Measurements from ENCODE around the gene RPL35. TPM values are rescaled to one million over a fixed set of nuclear protein-coding genes. Genes with fewer than 3 reads are reported as not detected.

RPL35 gene
- total RNA-seq, 1 experiment from 2014 or later, result 1,637 TPM

DNA sequence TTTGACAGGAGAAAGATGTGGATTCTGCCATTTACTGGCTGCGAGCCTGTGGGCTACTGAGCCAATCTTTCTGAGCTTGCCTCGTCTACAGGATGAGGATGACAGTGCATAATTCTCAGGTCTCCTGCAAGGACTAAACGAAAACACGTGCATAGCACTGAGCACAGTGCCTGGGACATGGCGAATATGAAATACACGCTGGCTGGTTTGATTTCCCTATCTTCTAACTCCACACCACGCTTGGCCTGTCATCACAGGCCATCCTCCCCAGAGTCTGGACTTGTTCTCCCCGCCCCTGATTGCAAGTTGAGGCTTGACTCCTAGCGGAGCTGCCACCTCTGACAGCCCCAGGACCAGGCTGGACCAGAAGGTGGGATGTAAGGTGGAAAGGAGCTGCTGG is 38.1 kb upstream of the RPL35 start:
- no peaks in the 10 kb centered on the region for H3K36me3 ChIP-seq (ENCODE audit: insufficient read depth, low read length, poor library complexity, severe bottlenecking)
- intact Hi-C loops (cut with micrococcal nuclease; ENCODE audit: unreplicated experiment), result no loop called here
- POLR2A ChIA-PET (ENCODE audit: low non-redundant PET), result no interaction called here
- H3K27me3 ChIP-seq (replicated peaks; ENCODE audit: insufficient read depth, low read depth, low read length, poor library complexity), result no peaks in the 10 kb centered on the region
- no peaks in the 10 kb centered on the region for H3K9me3 ChIP-seq (ENCODE audit: low read depth, low read length, poor library complexity, severe bottlenecking)
- no peak for DNase-seq (ENCODE audit: low spot score)
- no peak for TF ChIP-seq EZH2 (IDR thresholded peaks at IDR 0.05; ENCODE audit: borderline replicate concordance, low read depth, low read length, poor library complexity, severe bottlenecking)
- no peak for TF ChIP-seq CTCF (conservative IDR thresholded peaks at IDR 0.05; ENCODE audit: low read depth, low read length)
- H3K4me1 ChIP-seq (ENCODE audit: insufficient read depth, low read length, poor library complexity, severe bottlenecking), result no peaks in the 10 kb centered on the region
- no peak overlapping the region for H3K27ac ChIP-seq (ENCODE audit: low read depth, low read length, poor library complexity, severe bottlenecking)
- BruUV-seq (replicated peaks), result no TSS peak
- CTCF ChIA-PET, result no interaction called here
- no peak overlapping the region for H3K4me3 ChIP-seq (ENCODE audit: low read depth, low read length, poor library complexity, severe bottlenecking)

GRCh38 chr9:124897570-124898460 is 36.1 kb upstream of the RPL35 start:
- Histone ChIP-seq H3K27me3 (replicated peaks; ENCODE audit: insufficient read depth, low read depth, low read length, poor library complexity) (no peaks in the 10 kb centered on the region), H3K4me3 (ENCODE audit: low read depth, low read length, poor library complexity, severe bottlenecking) (no peak overlapping the region), H3K36me3 (ENCODE audit: insufficient read depth, low read length, poor library complexity, severe bottlenecking) (no peaks in the 10 kb centered on the region), H3K27ac (ENCODE audit: low read depth, low read length, poor library complexity, severe bottlenecking) (no peak overlapping the region), H3K4me1 (ENCODE audit: insufficient read depth, low read length, poor library complexity, severe bottlenecking) (peaks cover 6% of the 10 kb centered on the region), H3K9me3 (ENCODE audit: low read depth, low read length, poor library complexity, severe bottlenecking) (no peaks in the 10 kb centered on the region)
- CTCF ChIA-PET, result no interaction called here
- no peak for DNase-seq (ENCODE audit: low spot score)
- POLR2A ChIA-PET (ENCODE audit: low non-redundant PET), result no interaction called here
- TF ChIP-seq EZH2 (IDR thresholded peaks at IDR 0.05; ENCODE audit: borderline replicate concordance, low read depth, low read length, poor library complexity, severe bottlenecking) (no peak), CTCF (conservative IDR thresholded peaks at IDR 0.05; ENCODE audit: low read depth, low read length) (no peak)
- intact Hi-C loops (cut with micrococcal nuclease; ENCODE audit: unreplicated experiment), result no loop called here
- no TSS peak for BruUV-seq (replicated peaks)

- CTCF ChIA-PET, result no interaction called here
- Histone ChIP-seq H3K27ac (ENCODE audit: low read depth, low read length, poor library complexity, severe bottlenecking) (no peak overlapping the region), H3K4me1 (ENCODE audit: insufficient read depth, low read length, poor library complexity, severe bottlenecking) (peaks cover 6% of the 10 kb centered on the region), H3K36me3 (ENCODE audit: insufficient read depth, low read length, poor library complexity, severe bottlenecking) (peaks cover 7% of the 10 kb centered on the region), H3K9me3 (ENCODE audit: low read depth, low read length, poor library complexity, severe bottlenecking) (no peaks in the 10 kb centered on the region), H3K27me3 (replicated peaks; ENCODE audit: insufficient read depth, low read depth, low read length, poor library complexity) (no peaks in the 10 kb centered on the region), H3K4me3 (ENCODE audit: low read depth, low read length, poor library complexity, severe bottlenecking) (no peak overlapping the region)
- peak; percentile 83 for DNase-seq (ENCODE audit: low spot score)
- BruUV-seq (replicated peaks), result no TSS peak
- POLR2A ChIA-PET (ENCODE audit: low non-redundant PET), result no interaction called here
- TF ChIP-seq CTCF (conservative IDR thresholded peaks at IDR 0.05; ENCODE audit: low read depth, low read length), result peak; percentile 69
- no peak for TF ChIP-seq EZH2 (IDR thresholded peaks at IDR 0.05; ENCODE audit: borderline replicate concordance, low read depth, low read length, poor library complexity, severe bottlenecking)
- intact Hi-C loops (cut with micrococcal nuclease; ENCODE audit: unreplicated experiment), result loop anchor here (1.0 kb wide), 1 partner anchor 120 kb away; no protein-coding TSS in a partner anchor
These were observed 33.0 kb upstream of the RPL35 start for GRCh38 chr9:124894741-124895170.

Measured in A673 (cell line).